Suprapubic skin (tissue), 4 donors: Measurements from ENCODE around the gene NUP93.

ENCODE experiments used
- EP300 ChIP-seq: sonication (generic); formaldehyde crosslinking; IDR thresholded peaks from one replicate; pipeline ENCODE4 v1.6.1; 2017; ENCODE audit warnings: antibody characterized with exemption
- POLR2AphosphoS5 ChIP-seq, 3 donors: sonication (generic); formaldehyde crosslinking; IDR thresholded peaks; one replicate each; pipeline ENCODE4 v1.6.1; 2017; ENCODE audit warnings: antibody characterized with exemption in 3 of 3
- TF ChIP-seq, protein P1 (sequence below), 2 donors: fragments of 200-600 bp in 1 of 2; fragments of 450-650 bp in 1 of 2; sonication (generic) in 1 of 2; IDR thresholded peaks; one replicate each; pipeline ENCODE4 v1.5.1; 2016 to 2019; ENCODE audit warnings: antibody characterized with exemption in 2 of 2, mild to moderate bottlenecking in 1 of 2, moderate library complexity in 1 of 2

DNA sequence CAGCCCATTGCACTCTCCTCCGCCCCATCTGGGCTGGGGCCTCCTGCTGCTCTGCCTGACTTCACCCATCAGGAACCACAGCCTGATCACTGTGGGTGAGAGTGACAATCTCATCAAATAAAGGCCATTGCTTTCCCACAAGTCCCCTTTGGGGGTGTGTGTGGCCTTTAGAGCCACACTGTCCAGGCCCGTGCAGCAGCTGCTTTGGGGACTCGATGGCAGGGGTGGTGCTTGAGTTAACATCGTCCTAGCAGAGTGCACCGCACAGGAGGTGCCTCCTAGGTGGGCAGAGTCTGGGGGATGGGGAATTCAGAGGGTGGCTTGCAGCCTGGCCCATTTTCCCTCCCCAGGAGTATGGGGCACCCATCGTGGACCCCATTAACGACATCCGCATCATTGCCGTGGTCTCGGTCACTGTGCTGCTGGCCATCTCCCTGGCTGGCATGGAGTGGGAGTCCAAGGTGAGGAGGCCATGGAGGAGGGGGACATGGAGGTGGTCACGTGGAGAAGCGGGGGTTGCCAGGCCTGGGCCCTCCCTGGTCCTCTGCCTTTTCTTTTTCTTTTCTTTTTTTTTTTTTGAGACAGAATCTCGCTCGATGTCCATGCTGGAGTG, 140.5 kb downstream of the NUP93 start:
- TF ChIP-seq, protein P1, sequence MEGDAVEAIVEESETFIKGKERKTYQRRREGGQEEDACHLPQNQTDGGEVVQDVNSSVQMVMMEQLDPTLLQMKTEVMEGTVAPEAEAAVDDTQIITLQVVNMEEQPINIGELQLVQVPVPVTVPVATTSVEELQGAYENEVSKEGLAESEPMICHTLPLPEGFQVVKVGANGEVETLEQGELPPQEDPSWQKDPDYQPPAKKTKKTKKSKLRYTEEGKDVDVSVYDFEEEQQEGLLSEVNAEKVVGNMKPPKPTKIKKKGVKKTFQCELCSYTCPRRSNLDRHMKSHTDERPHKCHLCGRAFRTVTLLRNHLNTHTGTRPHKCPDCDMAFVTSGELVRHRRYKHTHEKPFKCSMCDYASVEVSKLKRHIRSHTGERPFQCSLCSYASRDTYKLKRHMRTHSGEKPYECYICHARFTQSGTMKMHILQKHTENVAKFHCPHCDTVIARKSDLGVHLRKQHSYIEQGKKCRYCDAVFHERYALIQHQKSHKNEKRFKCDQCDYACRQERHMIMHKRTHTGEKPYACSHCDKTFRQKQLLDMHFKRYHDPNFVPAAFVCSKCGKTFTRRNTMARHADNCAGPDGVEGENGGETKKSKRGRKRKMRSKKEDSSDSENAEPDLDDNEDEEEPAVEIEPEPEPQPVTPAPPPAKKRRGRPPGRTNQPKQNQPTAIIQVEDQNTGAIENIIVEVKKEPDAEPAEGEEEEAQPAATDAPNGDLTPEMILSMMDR (IDR thresholded peaks at IDR 0.05), result no peak
- TF ChIP-seq POLR2AphosphoS5 (IDR thresholded peaks at IDR 0.05), result no peak
- TF ChIP-seq EP300, result no peak
